OCI-LY1 (cell line): ENCODE measurements around the gene CTCFL.

Experiments
- CTCF ChIP-seq: fragments of 200-600 bp; sonication (generic), shearing (Covaris generic); IDR thresholded peaks from 2 replicates; pipeline ENCODE4 v1.5.1; 2017; ENCODE audit warnings: mild to moderate bottlenecking, antibody characterized with exemption, low read length, moderate library complexity, mixed read lengths
- EZH2 ChIP-seq: fragments of 200-600 bp; sonication (generic), shearing (Covaris generic); IDR thresholded peaks from 2 replicates; pipeline ENCODE4 v1.8.0; 2017; ENCODE audit warnings: borderline replicate concordance, mixed run types, mild to moderate bottlenecking, antibody characterized with exemption, low read length, moderate library complexity, mixed read lengths

DNA sequence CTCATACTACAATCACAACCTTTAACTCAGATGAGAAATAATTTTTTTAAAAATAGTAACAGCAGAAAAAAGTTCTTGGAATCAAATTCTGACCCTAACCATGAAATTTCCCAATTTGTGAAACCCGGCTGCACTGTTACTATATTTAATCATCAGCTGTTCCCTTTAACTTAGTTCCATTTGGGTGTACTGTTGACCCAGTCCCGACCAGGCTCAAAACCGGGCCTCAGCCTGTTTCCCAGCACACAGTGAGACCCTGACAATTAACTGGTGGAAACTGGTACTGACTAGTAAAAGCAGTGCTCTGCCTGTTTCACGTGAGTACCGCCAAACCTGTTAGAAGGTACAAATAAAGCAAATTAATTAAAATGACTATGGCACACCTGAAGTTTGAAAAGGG is 7.0 kb downstream of the CTCFL start:
- no peak for TF ChIP-seq CTCF
- TF ChIP-seq EZH2, result no peak
